B cell (primary cell): ENCODE results near the gene HIC1. TPM values are rescaled to one million over a fixed set of nuclear protein-coding genes. Genes with fewer than 3 reads are reported as not detected.

Experiments
- ATAC-seq: fragments of 200-7000 bp; cut with Tn5 transposase; one replicate; pipeline ENCODE4 v1.10.0; 2021; ENCODE audit warnings: low read depth, mild to moderate bottlenecking, moderate number of reproducible peaks, moderate library complexity
- CTCF ChIA-PET: fragments of 350-600 bp; sonication (Branson Sonifier 250); formaldehyde crosslinking; loops from one replicate; lab custom pipeline; 2021; ENCODE audit warnings: antibody characterized with exemption, inconsistent platforms; lab: Charles Lee
- POLR2A ChIA-PET: fragments of 350-600 bp; sonication (Branson Sonifier 250); formaldehyde crosslinking; loops from one replicate; lab custom pipeline; 2021; ENCODE audit warnings: antibody characterized with exemption; lab: Charles Lee
- DNase-seq: peaks from one replicate; pipeline ENCODE4 v3.0.0; 2013
- H2AFZ ChIP-seq: 2 replicates; pipeline ENCODE4 v1.6.1; 2012; ENCODE audit warnings: mild to moderate bottlenecking, low read depth, low read length; ENCODE audit not compliant: insufficient read depth, poor library complexity, severe bottlenecking
- H3K27ac ChIP-seq, 2 donors: 1 replicate in 1 of 2; 2 replicates in 1 of 2; pipeline ENCODE4 v1.5.1; 2012 to 2013; ENCODE audit warnings: low read length in 2 of 2, mild to moderate bottlenecking in 2 of 2, moderate library complexity in 1 of 2
- H3K27me3 ChIP-seq, 4 experiments: fragments of 200-600 bp in 1 of 4; sonication (generic) in 1 of 4; replicated peaks in 1 of 4; 1 replicate in 2 of 4; 2 replicates in 2 of 4; pipeline versions ENCODE4 v1.6.1 to v1.7.0; 2013 to 2016; ENCODE audit warnings: low read length in 3 of 4, mild to moderate bottlenecking in 2 of 4, mixed read lengths in 1 of 4, moderate library complexity in 1 of 4; ENCODE audit not compliant: insufficient read depth in 4 of 4, control insufficient read depth in 3 of 4; ENCODE audit errors: control extremely low read depth in 1 of 4
- H3K36me3 ChIP-seq, 2 experiments: replicated peaks in 1 of 2; 1 replicate in 1 of 2; 2 replicates in 1 of 2; pipeline versions ENCODE4 v1.6.1 to v1.7.1; 2013; ENCODE audit warnings: low read length in 1 of 2; ENCODE audit not compliant: insufficient read depth in 2 of 2, control insufficient read depth in 1 of 2; ENCODE audit errors: control extremely low read depth in 1 of 2, extremely low read depth in 1 of 2
- H3K4me1 ChIP-seq, 2 donors: fragments of 200-600 bp in 1 of 2; sonication (generic) in 1 of 2; 1 replicate in 1 of 2; 2 replicates in 1 of 2; pipeline versions ENCODE4 v1.5.1 to v1.6.1; 2013 to 2017; ENCODE audit warnings: low read length in 2 of 2; ENCODE audit not compliant: control insufficient read depth in 2 of 2, insufficient read depth in 2 of 2
- H3K4me2 ChIP-seq: replicated peaks from 2 replicates; pipeline ENCODE3; 2012; ENCODE audit warnings: mild to moderate bottlenecking, low read depth, low read length; ENCODE audit not compliant: poor library complexity, severe bottlenecking
- H3K4me3 ChIP-seq, 5 experiments: fragments of 200-600 bp in 1 of 5; sonication (generic) in 1 of 5; 1 replicate in 3 of 5; 2 replicates in 2 of 5; pipeline versions ENCODE4 v1.5.1 to v1.7.0; 2011 to 2016; ENCODE audit warnings: low read length in 4 of 5, mild to moderate bottlenecking in 4 of 5, low read depth in 2 of 5, control low read depth in 1 of 5, moderate library complexity in 1 of 5; ENCODE audit not compliant: insufficient read depth in 1 of 5; ENCODE audit errors: control extremely low read depth in 1 of 5, extremely low read depth in 1 of 5
- H3K79me2 ChIP-seq: fragments of 200-600 bp; sonication (generic); one replicate; pipeline ENCODE4 v1.6.0; 2016; ENCODE audit warnings: low read length; ENCODE audit not compliant: control insufficient read depth, insufficient read depth
- H3K9ac ChIP-seq: fragments of 200-600 bp; sonication (generic); 2 replicates; pipeline ENCODE4 v1.6.1; 2017; ENCODE audit warnings: mild to moderate bottlenecking, low read length, moderate library complexity
- H3K9me3 ChIP-seq, 3 donors: one replicate each; pipeline versions ENCODE4 v1.6.1 to v1.7.1; 2013; ENCODE audit warnings: low read length in 2 of 3; ENCODE audit not compliant: control insufficient read depth in 2 of 3, insufficient read depth in 1 of 3; ENCODE audit errors: control extremely low read depth in 1 of 3
- H4K20me1 ChIP-seq: 2 replicates; pipeline ENCODE4 v1.6.0; 2012; ENCODE audit warnings: mild to moderate bottlenecking, low read length; ENCODE audit not compliant: insufficient read depth, control insufficient read depth, poor library complexity, severe bottlenecking
- H3K27ac Mint-ChIP-seq: one replicate; pipeline ENCODE4 v1.8.0; 2021; ENCODE audit warnings: mixed read lengths
- H3K27me3 Mint-ChIP-seq: one replicate; pipeline ENCODE4 v1.8.0; 2021; ENCODE audit warnings: mixed read lengths
- H3K4me1 Mint-ChIP-seq: one replicate; pipeline ENCODE4 v1.8.0; 2021; ENCODE audit warnings: mixed read lengths
- H3K4me3 Mint-ChIP-seq: one replicate; pipeline ENCODE4 v1.8.0; 2021; ENCODE audit warnings: mixed read lengths
- H3K9me3 Mint-ChIP-seq: one replicate; pipeline ENCODE4 v1.8.0; 2022; ENCODE audit warnings: mixed read lengths; ENCODE audit not compliant: insufficient read depth
- CTCF ChIP-seq: fragments of 200-600 bp; IDR thresholded peaks from one replicate; pipeline ENCODE4 v1.8.0; 2022; ENCODE audit warnings: antibody characterized with exemption, mild to moderate bottlenecking
- EZH2 ChIP-seq: IDR thresholded peaks from 2 replicates; pipeline ENCODE4 v1.6.1; 2012; ENCODE audit warnings: borderline replicate concordance, low read depth, mild to moderate bottlenecking, moderate library complexity, low read length; ENCODE audit not compliant: insufficient read depth, poor library complexity, severe bottlenecking
- WGBS: methylation state at CpG from one replicate; pipeline ENCODE4 v1.1.5; 2013; ENCODE audit warnings: missing lambda C conversion rate; ENCODE audit not compliant: insufficient coverage; 5-methylcytosine and 5-hydroxymethylcytosine counted together
- intact Hi-C: fragments of 100-400 bp; cut with micrococcal nuclease; formaldehyde crosslinking; loops from one replicate; pipeline ENCODE4 v1.10.0; 2022
- polyA plus RNA-seq: library from polyadenylated mRNA; depleted of rRNA; stranded (reverse); fragments of >200 nt; gene quantifications from 2 replicates; pipeline ENCODE4 v1.2.3, GENCODE V29; 2012
- total RNA-seq, 2 donors: library from RNA; stranded (reverse); fragments of 120-200 nt in 1 of 2; gene quantifications; 1 replicate in 1 of 2; 2 replicates in 1 of 2; pipeline versions ENCODE4 v1.2.3 to v1.2.4, GENCODE V29; 2013 to 2022

The HIC1 gene
- total and polyA plus RNA-seq, 2 donors (not counting 1 experiment from before 2014, with no cell fraction given): 0.46 to 1.9 TPM

GRCh38 chr17:2029911-2030778, 24.8 kb upstream of the HIC1 start, which contains the start of gene DPH1:
Gene DPH1, plus strand, starts transcription at chr17:2030153. Its CDS starts 17 bp downstream, at chr17:2030170.
- ATAC-seq (peak; percentile 78), DNase-seq (peak; percentile 90)
- 2% methylated on average over 59 of the region's 59 CpGs for WGBS
- Histone ChIP-seq H3K79me2 (peaks cover 35% of the 10 kb centered on the region), H3K4me1 (peaks cover 22 to 48% of the 10 kb centered on the region in 2 donors), H3K9ac (peak within 1 kb of the TSS; percentile 96), H2AFZ (peak within 1 kb of the TSS; percentile 95), H3K36me3 (peaks cover 0 to 15% of the 10 kb centered on the region in 2 experiments), H3K4me2 (peak within 1 kb of the TSS; percentile 94), H3K9me3 (peaks cover 0 to 13% (median 0%) of the 10 kb centered on the region in 3 donors), H3K4me3 (peak within 1 kb of the TSS; percentile 89 to 100 (median 98)), H3K27ac (peak within 1 kb of the TSS; percentile 48 to 79), H4K20me1 (peaks cover 33% of the 10 kb centered on the region), H3K27me3 (peaks cover 0 to 34% (median 11%) of the 10 kb centered on the region in 4 experiments)
- Mint-ChIP-seq H3K4me1 (peaks cover 40% of the 10 kb centered on the region), H3K27ac (peak within 1 kb of the TSS; percentile 88), H3K4me3 (peak within 1 kb of the TSS; percentile 98), H3K9me3 (no peaks in the 10 kb centered on the region), H3K27me3 (peaks cover 19% of the 10 kb centered on the region)
- ChIA-PET POLR2A (interaction anchor here (0.7 to 1.6 kb wide), 2 partner anchors 11 to 838 kb away, joined by 9 to 10 read pairs; partner anchors contain the start of gene OVCA2), CTCF (interaction anchor here (0.6 to 2.7 kb wide), 2 partner anchors 10 to 14 kb away, joined by 3 to 12 read pairs; partner anchors contain the start of gene OVCA2)
- no peak for TF ChIP-seq EZH2
- no peak for TF ChIP-seq CTCF
- intact Hi-C loops: loop anchor here (1.0 to 5.0 kb wide), 3 partner anchors 11 to 123 kb away; no protein-coding TSS in a partner anchor
